ENCODE results near the gene SLC35E1.

Gene SLC35E1

DNA sequence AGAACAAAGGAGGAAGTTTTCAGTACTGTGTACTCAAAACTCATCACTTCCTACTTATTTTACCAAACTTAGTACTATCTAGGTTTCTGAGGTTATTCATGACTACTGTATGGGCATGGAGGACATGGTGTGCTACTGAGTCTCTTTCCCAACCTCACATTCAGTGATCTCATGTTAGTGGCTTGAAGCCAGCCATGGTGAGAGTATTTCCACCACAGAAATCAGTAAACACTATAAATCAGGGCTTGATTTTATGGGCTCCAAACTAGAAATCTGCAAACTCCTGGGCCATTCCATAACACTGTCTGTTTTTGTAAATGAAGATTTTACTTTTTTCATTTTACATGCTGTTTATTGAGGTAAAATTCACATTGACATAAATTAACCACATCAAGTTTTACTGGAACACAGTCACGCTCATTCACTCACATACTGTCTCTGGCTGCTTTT is 36.1 kb upstream of the SLC35E1 start:
- Histone ChIP-seq H3K9me3 (ENCODE audit: insufficient read depth, low read length) (no peaks in the 10 kb centered on the region), H3K27me3 (ENCODE audit: low read depth, low read length) (no peaks in the 10 kb centered on the region), H3K36me3 (replicated peaks; ENCODE audit: low read depth, low read length) (no peaks in the 10 kb centered on the region), H3K79me2 (ENCODE audit: low read length) (peaks cover 99% of the 10 kb centered on the region), H3K9ac (ENCODE audit: low read length) (no peak overlapping the region), H3K4me1 (ENCODE audit: low read length) (peaks cover 29% of the 10 kb centered on the region), H3K4me3 (ENCODE audit: low read length) (no peak overlapping the region), H2AFZ (ENCODE audit: low read depth, low read length) (no peak overlapping the region), H4K20me1 (ENCODE audit: insufficient read depth, low read length) (peaks cover 86% of the 10 kb centered on the region), H3K27ac (ENCODE audit: low read length) (peak overlapping the region; percentile 15), H3K4me2 (ENCODE audit: low read length) (peak overlapping the region; percentile 14; the same call in 1 of the 2 replicates)
- TF ChIP-seq EZH2phosphoT487 (IDR thresholded peaks at IDR 0.05; ENCODE audit: low read depth): no peak

DNA sequence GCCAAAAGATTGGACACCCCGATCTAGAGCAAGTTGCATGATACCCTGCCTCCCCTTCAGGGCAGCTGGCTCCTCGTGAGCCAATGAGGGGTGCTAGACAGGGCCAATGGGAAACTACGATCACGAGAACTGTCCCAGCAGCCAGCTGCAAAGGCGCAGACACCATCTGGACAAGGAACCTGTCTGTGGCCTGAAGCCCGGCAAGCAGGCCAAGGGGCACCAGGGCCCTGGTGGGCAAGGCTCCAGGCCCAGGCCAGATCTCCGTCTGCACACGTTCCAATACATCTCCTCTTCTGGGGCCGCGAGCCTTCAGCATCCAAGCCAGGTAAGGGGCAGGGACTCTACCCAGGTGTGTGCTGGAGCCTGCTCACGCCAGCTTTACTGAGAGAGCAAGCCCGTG is 35.6 kb upstream of the SLC35E1 start:
- H3K4me2 ChIP-seq (ENCODE audit: low read length): no peak overlapping the region
- no peak overlapping the region for H3K9ac ChIP-seq (ENCODE audit: low read length)
- peaks cover 99% of the 10 kb centered on the region for H3K79me2 ChIP-seq (ENCODE audit: low read length)

DNA sequence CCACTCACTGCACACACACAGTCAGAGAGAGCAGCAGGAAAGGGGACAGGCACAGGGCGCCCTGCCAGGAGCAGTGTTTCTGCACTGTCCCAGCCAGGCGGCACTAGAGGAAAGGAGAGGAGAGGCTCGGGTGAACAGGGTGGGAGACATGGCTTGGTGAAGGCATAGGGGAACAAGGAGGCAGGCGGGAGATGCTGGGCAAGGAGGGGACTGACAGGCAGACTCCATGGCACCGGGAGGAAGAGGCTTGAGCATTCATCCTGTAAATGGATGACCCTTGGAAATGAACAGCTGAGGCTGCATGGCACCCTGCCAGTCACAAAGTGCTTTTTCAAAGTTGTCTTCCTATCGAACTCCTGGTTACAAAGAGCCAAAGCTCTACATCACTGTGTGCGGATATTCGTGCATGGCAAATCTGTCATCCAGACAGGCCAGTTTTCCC is 33.4 kb upstream of the SLC35E1 start:
- peaks cover 85% of the 10 kb centered on the region for H4K20me1 ChIP-seq (ENCODE audit: insufficient read depth, low read length)
- peaks cover 27% of the 10 kb centered on the region for H3K4me1 ChIP-seq (ENCODE audit: low read length)
- no peak overlapping the region for H3K4me2 ChIP-seq (ENCODE audit: low read length)

More for the DNA sequence above, 35.6 kb upstream of the SLC35E1 start:
- Histone ChIP-seq H3K36me3 (replicated peaks; ENCODE audit: low read depth, low read length) (no peaks in the 10 kb centered on the region), H3K27ac (ENCODE audit: low read length) (no peak overlapping the region), H3K9me3 (ENCODE audit: insufficient read depth, low read length) (no peaks in the 10 kb centered on the region), H3K4me1 (ENCODE audit: low read length) (peaks cover 29% of the 10 kb centered on the region), H3K27me3 (ENCODE audit: low read depth, low read length) (no peaks in the 10 kb centered on the region), H4K20me1 (ENCODE audit: insufficient read depth, low read length) (peaks cover 86% of the 10 kb centered on the region), H2AFZ (ENCODE audit: low read depth, low read length) (no peak overlapping the region), H3K4me3 (ENCODE audit: low read length) (no peak overlapping the region)
- no peak for TF ChIP-seq EZH2phosphoT487 (IDR thresholded peaks at IDR 0.05; ENCODE audit: low read depth)
- TF ChIP-seq, protein P1, sequence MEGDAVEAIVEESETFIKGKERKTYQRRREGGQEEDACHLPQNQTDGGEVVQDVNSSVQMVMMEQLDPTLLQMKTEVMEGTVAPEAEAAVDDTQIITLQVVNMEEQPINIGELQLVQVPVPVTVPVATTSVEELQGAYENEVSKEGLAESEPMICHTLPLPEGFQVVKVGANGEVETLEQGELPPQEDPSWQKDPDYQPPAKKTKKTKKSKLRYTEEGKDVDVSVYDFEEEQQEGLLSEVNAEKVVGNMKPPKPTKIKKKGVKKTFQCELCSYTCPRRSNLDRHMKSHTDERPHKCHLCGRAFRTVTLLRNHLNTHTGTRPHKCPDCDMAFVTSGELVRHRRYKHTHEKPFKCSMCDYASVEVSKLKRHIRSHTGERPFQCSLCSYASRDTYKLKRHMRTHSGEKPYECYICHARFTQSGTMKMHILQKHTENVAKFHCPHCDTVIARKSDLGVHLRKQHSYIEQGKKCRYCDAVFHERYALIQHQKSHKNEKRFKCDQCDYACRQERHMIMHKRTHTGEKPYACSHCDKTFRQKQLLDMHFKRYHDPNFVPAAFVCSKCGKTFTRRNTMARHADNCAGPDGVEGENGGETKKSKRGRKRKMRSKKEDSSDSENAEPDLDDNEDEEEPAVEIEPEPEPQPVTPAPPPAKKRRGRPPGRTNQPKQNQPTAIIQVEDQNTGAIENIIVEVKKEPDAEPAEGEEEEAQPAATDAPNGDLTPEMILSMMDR (IDR thresholded peaks at IDR 0.05; ENCODE audit: low read depth, low read length): no peak

DNA sequence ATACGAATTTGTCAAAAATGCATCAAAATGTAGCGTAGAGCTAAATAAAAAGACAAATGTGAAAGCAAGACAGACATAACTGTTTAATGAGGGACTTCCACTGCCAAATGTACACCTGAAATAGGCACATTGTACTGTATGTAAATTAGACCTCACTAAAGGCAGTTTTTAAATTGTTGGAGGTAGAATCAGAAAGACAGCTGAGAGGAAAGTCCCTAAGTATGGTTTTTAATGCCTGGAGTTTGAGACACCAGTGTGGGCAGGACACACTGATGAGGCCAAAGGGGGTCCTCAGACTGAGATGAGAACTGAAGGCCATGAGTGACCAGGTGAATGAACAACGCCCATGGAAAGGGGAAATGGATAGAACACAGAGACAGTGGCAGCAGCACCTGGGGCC is 32.9 kb upstream of the SLC35E1 start:
- H2AFZ ChIP-seq (ENCODE audit: low read depth, low read length): no peak overlapping the region
- peaks cover 86% of the 10 kb centered on the region for H4K20me1 ChIP-seq (ENCODE audit: insufficient read depth, low read length)
- no peaks in the 10 kb centered on the region for H3K27me3 ChIP-seq (ENCODE audit: low read depth, low read length)
- H3K4me2 ChIP-seq (ENCODE audit: low read length): no peak overlapping the region
- peaks cover 99% of the 10 kb centered on the region for H3K79me2 ChIP-seq (ENCODE audit: low read length)
- H3K9me3 ChIP-seq (ENCODE audit: insufficient read depth, low read length): no peaks in the 10 kb centered on the region
- H3K27ac ChIP-seq (ENCODE audit: low read length): no peak overlapping the region
- H3K4me1 ChIP-seq (ENCODE audit: low read length): peaks cover 23% of the 10 kb centered on the region
- peaks cover 7% of the 10 kb centered on the region for H3K36me3 ChIP-seq (replicated peaks; ENCODE audit: low read depth, low read length)
- no peak overlapping the region for H3K9ac ChIP-seq (ENCODE audit: low read length)
- TF ChIP-seq, protein P1 (IDR thresholded peaks at IDR 0.05; ENCODE audit: low read depth, low read length): no peak
- no peak for TF ChIP-seq EZH2phosphoT487 (IDR thresholded peaks at IDR 0.05; ENCODE audit: low read depth)
- no peak overlapping the region for H3K4me3 ChIP-seq (ENCODE audit: low read length)

More for the DNA sequence above, 33.4 kb upstream of the SLC35E1 start:
- Histone ChIP-seq H3K9ac (ENCODE audit: low read length) (no peak overlapping the region), H3K79me2 (ENCODE audit: low read length) (peaks cover 99% of the 10 kb centered on the region), H3K4me3 (ENCODE audit: low read length) (no peak overlapping the region), H3K36me3 (replicated peaks; ENCODE audit: low read depth, low read length) (peaks cover 7% of the 10 kb centered on the region), H3K27ac (ENCODE audit: low read length) (no peak overlapping the region), H3K27me3 (ENCODE audit: low read depth, low read length) (no peaks in the 10 kb centered on the region), H3K9me3 (ENCODE audit: insufficient read depth, low read length) (no peaks in the 10 kb centered on the region), H2AFZ (ENCODE audit: low read depth, low read length) (no peak overlapping the region)
- TF ChIP-seq, protein P1 (IDR thresholded peaks at IDR 0.05; ENCODE audit: low read depth, low read length): no peak
- TF ChIP-seq EZH2phosphoT487 (IDR thresholded peaks at IDR 0.05; ENCODE audit: low read depth): no peak

All from OCI-LY3 (cell line).